Embryonic facial prominence (tissue), 1 donor: ENCODE data around the gene BTBD2.

Experiments used
- DNase-seq: peaks from one replicate; pipeline ENCODE4 v3.0.0-alpha.2; 2016; ENCODE audit errors: extremely low spot score

BTBD2 gene

GRCh38 chr19:1942078-1942933, 73.2 kb downstream of the BTBD2 start:
- no peak for DNase-seq

- no peak for DNase-seq
Measured at GRCh38 chr19:1941146-1942077, 74.1 kb downstream of the BTBD2 start, which contains the start of gene CSNK1G2. CSNK1G2 (plus strand) TSS chr19:1941172; CDS start chr19:1969773, 28,601 bp downstream.

- DNase-seq = no peak
Measured at GRCh38 chr19:1938071-1938470, 77.4 kb downstream of the BTBD2 start.

GRCh38 chr19:1936916-1937610, 78.5 kb downstream of the BTBD2 start:
- no peak for DNase-seq

- DNase-seq = no peak
Measured at GRCh38 chr19:1936430-1936829, 79.1 kb downstream of the BTBD2 start.

GRCh38 chr19:1935484-1936208, 79.9 kb downstream of the BTBD2 start:
- DNase-seq = no peak
